Panc1 (cell line): ENCODE data around the gene PANX3. TPM values are rescaled to one million over a fixed set of nuclear protein-coding genes. Genes with fewer than 3 reads are reported as not detected.

Source experiments
- ATAC-seq: fragments of 200-7000 bp; cut with Tn5 transposase; 2 replicates; pipeline ENCODE4 v1.9.1; 2020; ENCODE audit warnings: mild to moderate bottlenecking, moderate library complexity
- BruUV-seq: library from RNA; stranded (reverse); fragments of 400-500 nt; replicated peaks from 2 replicates; lab custom pipeline; 2021; lab: Mats Ljungman, UMichigan
- CTCF ChIA-PET: fragments of 300-600 bp; sonication (Branson Sonifier 250); formaldehyde crosslinking; loops from one replicate; lab custom pipeline; 2022; ENCODE audit warnings: antibody characterized with exemption; lab: Charles Lee
- POLR2A ChIA-PET: fragments of 300-600 bp; sonication (Branson Sonifier 250); formaldehyde crosslinking; loops from one replicate; lab custom pipeline; 2022; ENCODE audit warnings: antibody characterized with exemption; lab: Charles Lee
- DNase-seq: peaks from one replicate; pipeline ENCODE4 v3.0.0-alpha.2; 2010; ENCODE audit warnings: low read depth, low spot score
- H3K27ac ChIP-seq: 2 replicates; pipeline ENCODE4 v1.5.1; 2011; ENCODE audit warnings: mild to moderate bottlenecking, low read length, inconsistent platforms
- H3K27me3 ChIP-seq: fragments of 200-500 bp; sonication (Bioruptor generic); 2 replicates; pipeline ENCODE4 v1.6.0; 2014; ENCODE audit warnings: low read length, inconsistent platforms; ENCODE audit not compliant: control insufficient read depth, insufficient read depth
- H3K36me3 ChIP-seq: fragments of 200-500 bp; sonication (Bioruptor generic); 2 replicates; pipeline ENCODE4 v1.5.1; 2014; ENCODE audit warnings: inconsistent platforms, mild to moderate bottlenecking, low read length, moderate library complexity; ENCODE audit not compliant: control insufficient read depth, insufficient read depth
- H3K4me1 ChIP-seq: 2 replicates; pipeline ENCODE4 v1.5.1; 2011; ENCODE audit warnings: inconsistent platforms, mild to moderate bottlenecking, low read length, moderate library complexity; ENCODE audit not compliant: control insufficient read depth, insufficient read depth
- H3K4me3 ChIP-seq, 2 experiments: 2 replicates each; pipeline ENCODE4 v1.5.1; 2011 to 2012; ENCODE audit warnings: low read depth in 2 of 2, low read length in 2 of 2, mild to moderate bottlenecking in 2 of 2, inconsistent platforms in 1 of 2, moderate library complexity in 1 of 2
- H3K9me3 ChIP-seq: fragments of 200-500 bp; sonication (Bioruptor generic); 2 replicates; pipeline ENCODE4 v1.5.1; 2014; ENCODE audit warnings: low read depth, mild to moderate bottlenecking, inconsistent platforms, low read length, moderate library complexity; ENCODE audit not compliant: control insufficient read depth, insufficient read depth
- POLR2AphosphoS5 ChIP-seq: IDR thresholded peaks from 2 replicates; pipeline ENCODE4 v1.6.1; 2012; ENCODE audit warnings: mild to moderate bottlenecking, low read depth, low read length, moderate library complexity
- SIN3A ChIP-seq: IDR thresholded peaks from 2 replicates; pipeline ENCODE4 v1.6.1; 2012; ENCODE audit warnings: low read depth, mild to moderate bottlenecking, low read length, moderate library complexity, borderline replicate concordance; ENCODE audit not compliant: insufficient read depth
- TCF7L2 ChIP-seq: IDR thresholded peaks from 2 replicates; pipeline ENCODE4 v1.6.1; 2011; ENCODE audit warnings: mild to moderate bottlenecking, low read depth, low read length, inconsistent platforms
- in situ Hi-C: cut with HindIII; loops from 2 replicates; pipeline ENCODE4 v1.10.0; 2016; ENCODE audit warnings: low sequenced_read_pairs, low pct_unique_long_range_greater_than_20kb
- intact Hi-C: fragments of 100-400 bp; cut with micrococcal nuclease; formaldehyde crosslinking; loops from one replicate; pipeline ENCODE4 v1.10.0; 2022; ENCODE audit not compliant: unreplicated experiment
- total RNA-seq: library from RNA; stranded (reverse); gene quantifications from one replicate; pipeline ENCODE4 v1.2.1, GENCODE V29; 2021; ENCODE audit not compliant: unreplicated experiment
- TF ChIP-seq, protein P1 (sequence below), 2 experiments: IDR thresholded peaks; 2 replicates each; pipeline ENCODE4 v1.6.1; 2011 to 2012; ENCODE audit warnings: low read depth in 2 of 2, control low read depth in 1 of 2, low read length in 1 of 2, mild to moderate bottlenecking in 1 of 2, moderate library complexity in 1 of 2; ENCODE audit not compliant: insufficient read depth in 1 of 2
- TF ChIP-seq, protein P2 (sequence below): fragments of 450-650 bp; IDR thresholded peaks from 2 replicates; pipeline ENCODE4 v1.5.1; 2017; ENCODE audit warnings: mild to moderate bottlenecking

The PANX3 gene
- total RNA-seq, 1 experiment from 2014 or later: not detected

DNA sequence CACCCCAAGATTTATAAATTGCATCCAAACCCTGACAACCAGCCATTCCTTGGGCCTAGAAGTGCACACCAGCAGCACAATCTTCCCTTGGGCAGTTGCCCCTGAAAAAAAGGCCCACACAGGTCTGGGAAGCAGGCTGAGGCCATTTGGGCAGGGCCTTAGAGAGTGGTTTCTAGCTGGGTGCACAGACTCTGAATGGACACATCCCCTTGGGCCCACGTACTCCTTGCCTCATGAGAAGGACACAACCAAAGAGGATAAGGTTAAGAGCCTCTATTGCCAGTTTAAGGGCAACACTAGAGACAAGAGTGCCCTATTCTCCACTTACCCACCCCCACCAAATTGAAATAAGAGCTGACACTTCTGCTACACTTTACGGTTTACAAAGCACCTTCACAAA is 933 bp upstream of the PANX3 start:
- ChIA-PET CTCF (interaction anchor here (0.6 kb wide), 1 partner anchor 13 kb away, joined by 5 read pairs; no protein-coding TSS in a partner anchor), POLR2A (no interaction called here)
- no peak overlapping the region for H3K4me3 ChIP-seq
- H3K9me3 ChIP-seq: no peaks in the 10 kb centered on the region
- no peaks in the 10 kb centered on the region for H3K4me1 ChIP-seq
- ATAC-seq (no peak), DNase-seq (no peak)
- in situ Hi-C loops: no loop called here
- no peak for TF ChIP-seq TCF7L2
- TF ChIP-seq, protein P1, sequence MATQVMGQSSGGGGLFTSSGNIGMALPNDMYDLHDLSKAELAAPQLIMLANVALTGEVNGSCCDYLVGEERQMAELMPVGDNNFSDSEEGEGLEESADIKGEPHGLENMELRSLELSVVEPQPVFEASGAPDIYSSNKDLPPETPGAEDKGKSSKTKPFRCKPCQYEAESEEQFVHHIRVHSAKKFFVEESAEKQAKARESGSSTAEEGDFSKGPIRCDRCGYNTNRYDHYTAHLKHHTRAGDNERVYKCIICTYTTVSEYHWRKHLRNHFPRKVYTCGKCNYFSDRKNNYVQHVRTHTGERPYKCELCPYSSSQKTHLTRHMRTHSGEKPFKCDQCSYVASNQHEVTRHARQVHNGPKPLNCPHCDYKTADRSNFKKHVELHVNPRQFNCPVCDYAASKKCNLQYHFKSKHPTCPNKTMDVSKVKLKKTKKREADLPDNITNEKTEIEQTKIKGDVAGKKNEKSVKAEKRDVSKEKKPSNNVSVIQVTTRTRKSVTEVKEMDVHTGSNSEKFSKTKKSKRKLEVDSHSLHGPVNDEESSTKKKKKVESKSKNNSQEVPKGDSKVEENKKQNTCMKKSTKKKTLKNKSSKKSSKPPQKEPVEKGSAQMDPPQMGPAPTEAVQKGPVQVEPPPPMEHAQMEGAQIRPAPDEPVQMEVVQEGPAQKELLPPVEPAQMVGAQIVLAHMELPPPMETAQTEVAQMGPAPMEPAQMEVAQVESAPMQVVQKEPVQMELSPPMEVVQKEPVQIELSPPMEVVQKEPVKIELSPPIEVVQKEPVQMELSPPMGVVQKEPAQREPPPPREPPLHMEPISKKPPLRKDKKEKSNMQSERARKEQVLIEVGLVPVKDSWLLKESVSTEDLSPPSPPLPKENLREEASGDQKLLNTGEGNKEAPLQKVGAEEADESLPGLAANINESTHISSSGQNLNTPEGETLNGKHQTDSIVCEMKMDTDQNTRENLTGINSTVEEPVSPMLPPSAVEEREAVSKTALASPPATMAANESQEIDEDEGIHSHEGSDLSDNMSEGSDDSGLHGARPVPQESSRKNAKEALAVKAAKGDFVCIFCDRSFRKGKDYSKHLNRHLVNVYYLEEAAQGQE (IDR thresholded peaks at IDR 0.05; ENCODE audit: insufficient read depth in 1 of 2, low read depth in 2 of 2, low read length in 1 of 2): no peak
- no peak for TF ChIP-seq SIN3A
- no peak for TF ChIP-seq POLR2AphosphoS5
- TF ChIP-seq, protein P2, sequence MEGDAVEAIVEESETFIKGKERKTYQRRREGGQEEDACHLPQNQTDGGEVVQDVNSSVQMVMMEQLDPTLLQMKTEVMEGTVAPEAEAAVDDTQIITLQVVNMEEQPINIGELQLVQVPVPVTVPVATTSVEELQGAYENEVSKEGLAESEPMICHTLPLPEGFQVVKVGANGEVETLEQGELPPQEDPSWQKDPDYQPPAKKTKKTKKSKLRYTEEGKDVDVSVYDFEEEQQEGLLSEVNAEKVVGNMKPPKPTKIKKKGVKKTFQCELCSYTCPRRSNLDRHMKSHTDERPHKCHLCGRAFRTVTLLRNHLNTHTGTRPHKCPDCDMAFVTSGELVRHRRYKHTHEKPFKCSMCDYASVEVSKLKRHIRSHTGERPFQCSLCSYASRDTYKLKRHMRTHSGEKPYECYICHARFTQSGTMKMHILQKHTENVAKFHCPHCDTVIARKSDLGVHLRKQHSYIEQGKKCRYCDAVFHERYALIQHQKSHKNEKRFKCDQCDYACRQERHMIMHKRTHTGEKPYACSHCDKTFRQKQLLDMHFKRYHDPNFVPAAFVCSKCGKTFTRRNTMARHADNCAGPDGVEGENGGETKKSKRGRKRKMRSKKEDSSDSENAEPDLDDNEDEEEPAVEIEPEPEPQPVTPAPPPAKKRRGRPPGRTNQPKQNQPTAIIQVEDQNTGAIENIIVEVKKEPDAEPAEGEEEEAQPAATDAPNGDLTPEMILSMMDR: no peak
- H3K27me3 ChIP-seq: no peaks in the 10 kb centered on the region
- no peak overlapping the region for H3K27ac ChIP-seq
- no TSS peak for BruUV-seq
- intact Hi-C loops: no loop called here
- H3K36me3 ChIP-seq: no peaks in the 10 kb centered on the region

DNA sequence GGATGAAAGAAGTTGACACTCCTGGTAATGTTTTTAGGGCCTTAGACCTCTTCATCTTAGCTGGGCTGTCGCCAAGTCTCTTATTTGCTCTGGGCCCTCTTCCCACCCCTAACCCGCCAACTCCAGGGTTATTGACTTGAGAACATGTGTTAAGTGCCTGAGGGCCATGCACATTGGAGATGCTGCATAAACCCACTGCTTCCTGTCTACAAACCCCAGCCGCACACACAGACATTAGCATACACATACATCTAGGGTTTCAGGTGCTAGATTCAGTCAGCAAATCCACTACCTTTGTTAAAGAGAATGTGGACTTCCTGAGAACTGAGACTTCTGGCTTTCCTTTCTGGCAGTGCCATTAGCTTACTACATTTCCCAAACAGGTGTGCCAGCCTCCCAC is 817 bp downstream of the PANX3 start:
- no TSS peak for BruUV-seq
- Histone ChIP-seq H3K27ac (no peak overlapping the region), H3K27me3 (no peaks in the 10 kb centered on the region), H3K36me3 (no peaks in the 10 kb centered on the region), H3K4me1 (no peaks in the 10 kb centered on the region), H3K4me3 (no peak overlapping the region), H3K9me3 (no peaks in the 10 kb centered on the region)
- in situ Hi-C loops (no loop called here), intact Hi-C loops (no loop called here)
- ChIA-PET POLR2A (no interaction called here), CTCF (no interaction called here)
- TF ChIP-seq POLR2AphosphoS5: no peak
- TF ChIP-seq SIN3A: no peak
- TF ChIP-seq, protein P1 (IDR thresholded peaks at IDR 0.05; ENCODE audit: insufficient read depth in 1 of 2, low read depth in 2 of 2, low read length in 1 of 2): no peak
- TF ChIP-seq TCF7L2: no peak
- TF ChIP-seq, protein P2: no peak
- DNase-seq: no peak
- ATAC-seq: no peak; the same call in 1 of the 2 replicates
